ENCODE results near the gene FKBP9. TPM values are rescaled to one million over a fixed set of nuclear protein-coding genes. Genes with fewer than 3 reads are reported as not detected.

Gene FKBP9
- total RNA-seq, 2 donors from 2014 or later: 116 to 122 TPM

DNA sequence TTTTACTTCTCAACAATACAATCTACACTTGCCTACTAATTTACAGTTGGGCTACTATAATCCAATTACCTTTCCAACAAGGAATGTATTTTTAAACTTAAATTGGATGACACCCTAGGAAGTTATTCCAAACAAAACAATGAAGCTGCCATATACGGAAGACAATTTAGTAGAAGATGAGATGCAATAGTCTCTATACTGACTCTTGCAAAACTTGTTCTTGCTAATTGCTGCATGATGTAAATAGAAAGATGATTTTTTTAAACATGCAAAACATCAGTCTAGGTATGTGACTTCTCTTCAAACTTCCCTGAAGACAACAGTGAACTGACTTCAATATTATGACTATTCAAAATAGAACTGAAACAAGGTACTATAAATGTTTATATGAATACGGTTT lies 87.7 kb downstream of the FKBP9 start:
- intact Hi-C loops (cut with DNase I): no loop called here
- ATAC-seq (peak in 1 of 2 donors; percentile 11), DNase-seq (no peak)

DNA sequence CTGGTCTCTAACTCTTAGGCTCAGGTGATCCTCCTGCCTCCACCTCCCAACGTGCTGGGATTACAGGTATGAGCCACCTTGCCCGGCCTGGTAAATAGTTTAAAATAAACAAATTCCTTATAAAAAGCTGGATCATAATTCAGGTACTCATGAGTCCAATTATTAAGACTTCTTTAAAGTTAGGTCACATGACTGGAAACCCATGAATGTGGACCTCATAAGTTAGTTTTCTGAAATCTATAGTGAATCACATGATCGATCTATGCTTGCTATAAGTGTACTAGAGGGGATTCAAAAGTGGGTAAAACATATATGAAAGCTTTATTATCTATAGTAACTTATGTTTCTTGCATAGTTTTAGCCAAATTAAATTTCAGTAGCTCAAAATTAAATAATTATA lies 91.0 kb downstream of the FKBP9 start:
- ATAC-seq: no peak
- no peak for DNase-seq
- intact Hi-C loops (cut with DNase I): no loop called here

DNA sequence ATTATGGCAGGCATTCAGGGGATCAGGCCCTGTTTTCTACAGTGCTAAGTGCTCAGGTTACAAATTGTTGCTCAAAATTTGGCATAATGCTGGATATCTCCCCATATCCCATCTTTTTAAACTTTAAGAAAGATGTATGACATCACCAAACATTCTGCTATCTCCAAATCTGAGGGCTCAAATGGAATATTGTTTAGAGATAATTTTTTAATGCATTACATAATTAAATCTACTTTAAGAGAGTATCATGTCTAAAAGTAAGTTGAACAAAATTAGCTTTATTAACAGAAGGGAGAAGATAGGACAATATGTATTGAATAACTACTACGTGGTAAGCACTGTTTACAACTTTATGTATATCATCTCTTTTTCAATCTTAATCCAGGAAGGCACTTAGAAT lies 91.5 kb downstream of the FKBP9 start:
- DNase-seq: no peak
- intact Hi-C loops (cut with DNase I): no loop called here
- no peak for ATAC-seq

DNA sequence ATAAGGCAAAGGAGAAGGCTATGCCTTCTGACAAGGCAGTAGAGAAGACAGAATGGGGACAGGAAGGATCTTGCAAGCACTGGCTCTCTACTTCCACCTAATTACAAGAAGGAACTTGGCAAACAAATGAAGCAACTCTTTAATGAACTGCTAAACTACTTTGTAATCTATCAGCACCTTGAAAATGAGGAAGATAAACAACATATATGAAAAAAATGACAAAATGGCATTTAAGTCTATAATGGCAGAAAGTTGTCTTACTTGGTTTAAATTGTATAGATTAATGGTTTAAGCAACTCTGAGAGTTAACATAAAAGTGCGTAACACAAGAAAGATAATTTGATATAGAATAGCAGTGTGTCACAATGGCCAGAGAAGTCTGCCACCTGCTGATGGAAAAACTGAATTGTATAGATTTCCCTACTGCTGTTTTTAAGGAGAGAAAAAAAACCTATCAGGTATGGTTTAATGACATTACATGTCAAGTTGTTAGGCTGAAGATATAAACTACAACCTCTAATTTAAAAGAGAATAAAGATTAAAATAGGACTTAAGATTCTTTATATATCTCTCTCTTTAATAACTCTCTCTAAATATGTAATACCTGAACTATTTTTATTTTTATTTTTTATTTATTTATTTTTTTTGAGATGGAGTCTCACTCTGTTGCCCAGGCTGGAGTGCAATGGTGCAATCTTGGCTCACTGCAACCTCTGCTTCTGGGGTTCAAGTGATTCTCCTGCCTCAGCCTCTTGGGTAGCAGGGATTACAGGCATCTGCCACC lies 93.5 kb downstream of the FKBP9 start:
- ATAC-seq: peak; percentile 49 to 53
- DNase-seq: no peak
- intact Hi-C loops (cut with DNase I): no loop called here

DNA sequence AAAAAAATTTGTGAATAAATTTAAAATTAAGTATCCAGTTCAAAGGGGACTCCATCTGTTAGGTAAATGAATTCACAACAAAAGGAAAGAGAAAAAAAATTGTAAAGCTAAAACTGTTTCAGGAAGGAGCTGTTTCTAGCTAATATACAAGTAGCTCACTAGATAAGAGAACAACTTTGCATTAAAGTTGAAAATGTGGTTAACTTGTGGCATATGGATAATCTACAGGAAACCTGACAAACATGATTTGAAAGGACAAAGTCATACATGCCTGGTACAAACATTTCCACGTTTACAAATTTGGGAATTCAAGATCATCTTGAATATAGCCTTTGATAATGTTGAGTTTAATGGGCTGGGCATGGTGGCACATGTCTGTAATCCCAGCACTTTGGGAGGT lies 96.5 kb downstream of the FKBP9 start:
- intact Hi-C loops (cut with DNase I): no loop called here
- DNase-seq: no peak
- no peak for ATAC-seq

DNA sequence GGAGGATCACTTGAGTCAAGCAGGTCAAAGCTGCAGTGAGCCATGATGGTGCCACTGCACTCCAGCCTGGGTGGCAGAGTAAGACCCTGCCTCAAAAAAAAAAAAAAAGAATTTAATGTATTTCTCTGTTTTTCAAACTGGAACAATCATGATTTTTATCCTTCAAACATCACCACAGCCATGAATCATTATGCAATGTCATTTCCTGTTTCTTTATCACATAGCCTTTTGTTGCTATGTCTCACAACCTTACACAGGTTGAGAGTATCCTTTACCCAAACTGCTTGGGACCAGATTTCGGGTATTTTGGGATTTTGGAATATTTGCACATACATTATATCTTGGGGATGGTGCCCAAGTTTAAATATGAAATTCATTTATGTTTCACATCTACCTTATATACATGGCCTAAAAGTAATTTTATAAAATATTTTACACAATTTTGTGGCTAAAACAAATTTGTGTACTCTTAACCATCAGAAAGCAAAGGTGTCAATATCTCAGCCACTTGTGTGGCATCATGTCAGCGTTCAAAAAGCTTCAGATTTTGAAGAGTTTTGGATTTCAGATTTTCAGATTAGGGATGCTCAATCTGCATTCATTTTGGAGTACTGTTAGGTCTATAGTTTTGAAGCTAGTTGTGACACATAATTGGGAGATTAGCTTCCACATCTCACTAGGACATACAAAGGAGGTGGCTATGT lies 97.2 kb downstream of the FKBP9 start:
- DNase-seq (no peak), ATAC-seq (no peak)
- intact Hi-C loops (cut with DNase I): no loop called here

DNA sequence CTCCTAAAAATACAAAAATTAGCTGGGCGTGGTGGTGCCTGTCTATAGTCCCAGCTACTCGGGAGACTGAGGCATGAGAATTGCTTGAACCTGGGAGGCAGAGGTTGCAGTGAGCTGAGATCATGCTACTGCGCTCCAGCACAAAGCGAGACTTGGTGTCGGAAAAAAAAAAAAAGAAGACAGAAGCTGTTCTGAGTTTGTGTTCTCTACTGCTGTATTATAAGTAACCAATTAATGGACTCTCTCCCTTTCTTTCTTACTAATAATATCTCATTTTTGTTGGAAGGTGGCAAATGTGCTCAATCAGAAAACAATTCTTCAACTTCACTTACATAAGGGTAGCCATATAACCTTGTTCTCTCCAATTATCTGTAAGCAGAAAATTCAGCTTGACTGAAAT lies 97.9 kb downstream of the FKBP9 start:
- ATAC-seq: no peak
- no peak for DNase-seq
- intact Hi-C loops (cut with DNase I): no loop called here

Other genes starting within 250 kb of the FKBP9 start
- gene KBTBD2, start 65.7 kb upstream of the FKBP9 start, total RNA-seq: 10 to 100 TPM; 20.4 to 22.6 TPM
- 10 to 100 TPM; 20.1 to 21.2 TPM for gene NT5C3A, start 105.3 kb downstream of the FKBP9 start, total RNA-seq
- gene RP9, start 152.0 kb downstream of the FKBP9 start, total RNA-seq: 10 to 100 TPM; 15.2 to 16.6 TPM
- 10 to 100 TPM in 1 of 2 donors, 1 to 10 TPM in 1; 9.6 to 14.1 TPM for gene BBS9, start 172.1 kb downstream of the FKBP9 start, total RNA-seq